GM18520 (cell line): ENCODE results near the gene OR4F3.
"Not testable (repeated sequence)": the region's sequence is repeated elsewhere in the genome, so short reads cannot be mapped to it uniquely, and the experiment has no call there.

Experiments
- ATAC-seq: cut with Tn5 transposase; IDR thresholded peaks from one replicate; pipeline ENCODE4 v1.9.1; 2021; ENCODE audit not compliant: unreplicated experiment

Gene OR4F3

GRCh38 chr5:181366968-181367367 is at the start of gene OR4F3:
OR4F3 (plus strand) TSS chr5:181367268.
- not testable (repeated sequence) for ATAC-seq
